ENCODE results near the gene TENM4. TPM values are rescaled to one million over a fixed set of nuclear protein-coding genes. Genes with fewer than 3 reads are reported as not detected.

Gene TENM4
- total RNA-seq, 4 donors from 2014 or later: 2.3 to 18.9 (median 4.5) TPM

GRCh38 chr11:79371724-79372123 is 69.1 kb downstream of the TENM4 start:
- no peak for TF ChIP-seq CTCF (IDR thresholded peaks at IDR 0.05)
- no peak for ATAC-seq (ENCODE audit: low FRiP score)
- DNase-seq (ENCODE audit: low spot score): no peak

- DNase-seq (ENCODE audit: low spot score) (no peak), ATAC-seq (ENCODE audit: low FRiP score) (no peak)
- no peak for TF ChIP-seq CTCF (IDR thresholded peaks at IDR 0.05)
Observed at GRCh38 chr11:79371152-79371551, 69.7 kb downstream of the TENM4 start.

GRCh38 chr11:79369055-79369454 is 71.8 kb downstream of the TENM4 start:
- no peak for ATAC-seq (ENCODE audit: low FRiP score)
- no peak for TF ChIP-seq CTCF (IDR thresholded peaks at IDR 0.05)

GRCh38 chr11:79367844-79368243 is 73.0 kb downstream of the TENM4 start:
- TF ChIP-seq CTCF (IDR thresholded peaks at IDR 0.05): no peak
- DNase-seq (ENCODE audit: low spot score): no peak
- ATAC-seq (ENCODE audit: low FRiP score): no peak

More at GRCh38 chr11:79369055-79369454, 71.8 kb downstream of the TENM4 start:
- DNase-seq (ENCODE audit: low spot score): no peak

- TF ChIP-seq CTCF (IDR thresholded peaks at IDR 0.05): no peak
- ATAC-seq (ENCODE audit: low FRiP score): no peak
- no peak for DNase-seq (ENCODE audit: low spot score)
Observed at GRCh38 chr11:79366218-79366617, 74.6 kb downstream of the TENM4 start.

- DNase-seq (ENCODE audit: low spot score) (no peak), ATAC-seq (ENCODE audit: low FRiP score) (no peak)
- TF ChIP-seq CTCF (IDR thresholded peaks at IDR 0.05): no peak
Observed at GRCh38 chr11:79363861-79364378, 76.9 kb downstream of the TENM4 start.

- no peak for ATAC-seq (ENCODE audit: low FRiP score)
Observed at GRCh38 chr11:79363256-79363655, 77.6 kb downstream of the TENM4 start.

More at GRCh38 chr11:79363256-79363655, 77.6 kb downstream of the TENM4 start:
- no peak for DNase-seq (ENCODE audit: low spot score)
- no peak for TF ChIP-seq CTCF (IDR thresholded peaks at IDR 0.05)

All from omental fat pad (tissue), 4 donors.